DND-41 (cell line): ENCODE results near the gene OXA1L.

Experiments
- ATAC-seq: fragments of 200-7000 bp; cut with Tn5 transposase; 3 replicates; pipeline ENCODE4 v1.9.1; 2021; ENCODE audit warnings: low read depth; ENCODE audit not compliant: insufficient read depth
- DNase-seq: peaks from one replicate; pipeline ENCODE4 v3.0.0-alpha.2; 2020
- H2AFZ ChIP-seq: 2 replicates; pipeline ENCODE4 v1.6.0; 2012; ENCODE audit warnings: low read depth, low read length
- H3K27ac ChIP-seq: 2 replicates; pipeline ENCODE4 v1.5.1; 2012; ENCODE audit warnings: low read length, inconsistent platforms
- H3K27me3 ChIP-seq: fragments of 200-600 bp; sonication (generic); 2 replicates; pipeline ENCODE4 v1.6.0; 2012; ENCODE audit warnings: low read length, mild to moderate bottlenecking, inconsistent platforms; ENCODE audit not compliant: insufficient read depth, poor library complexity
- H3K36me3 ChIP-seq: 2 replicates; pipeline ENCODE4 v1.5.1; 2012; ENCODE audit warnings: low read length, inconsistent platforms; ENCODE audit not compliant: insufficient read depth
- H3K4me1 ChIP-seq: 2 replicates; pipeline ENCODE4 v1.5.1; 2012; ENCODE audit warnings: mild to moderate bottlenecking, low read length; ENCODE audit not compliant: insufficient read depth
- H3K4me2 ChIP-seq: 2 replicates; pipeline ENCODE4 v1.6.0; 2012; ENCODE audit warnings: mild to moderate bottlenecking, moderate library complexity, low read length, inconsistent platforms; ENCODE audit not compliant: insufficient read depth
- H3K4me3 ChIP-seq, 2 experiments: fragments of 200-600 bp in 1 of 2; shearing (Covaris generic) in 1 of 2; 2 replicates each; pipeline ENCODE4 v1.5.1; 2012 to 2016; ENCODE audit warnings: inconsistent platforms in 2 of 2, low read length in 2 of 2, mild to moderate bottlenecking in 2 of 2, low read depth in 1 of 2, moderate library complexity in 1 of 2
- H3K79me2 ChIP-seq: 2 replicates; pipeline ENCODE4 v1.6.0; 2012; ENCODE audit warnings: low read length, inconsistent platforms; ENCODE audit not compliant: insufficient read depth
- H3K9ac ChIP-seq: 2 replicates; pipeline ENCODE4 v1.6.0; 2012; ENCODE audit warnings: low read depth, mild to moderate bottlenecking, inconsistent platforms, low read length, moderate library complexity
- H3K9me3 ChIP-seq: 2 replicates; pipeline ENCODE4 v1.5.1; 2012; ENCODE audit warnings: low read length, moderate library complexity, mild to moderate bottlenecking, inconsistent platforms; ENCODE audit not compliant: insufficient read depth, severe bottlenecking
- H4K20me1 ChIP-seq: 2 replicates; pipeline ENCODE4 v1.6.0; 2012; ENCODE audit warnings: low read length; ENCODE audit not compliant: insufficient read depth
- CTCF ChIP-seq: IDR thresholded peaks from 2 replicates; pipeline ENCODE4 v1.5.1; 2012; ENCODE audit warnings: borderline replicate concordance, low read length, moderate library complexity, mild to moderate bottlenecking; ENCODE audit not compliant: poor library complexity, severe bottlenecking; ENCODE audit errors: extremely low read depth
- EZH2 ChIP-seq: IDR thresholded peaks from 3 replicates; pipeline ENCODE4 v1.6.1; 2012; ENCODE audit warnings: borderline replicate concordance, low read depth, mild to moderate bottlenecking, moderate library complexity, low read length, inconsistent platforms; ENCODE audit not compliant: severe bottlenecking

Gene OXA1L

DNA sequence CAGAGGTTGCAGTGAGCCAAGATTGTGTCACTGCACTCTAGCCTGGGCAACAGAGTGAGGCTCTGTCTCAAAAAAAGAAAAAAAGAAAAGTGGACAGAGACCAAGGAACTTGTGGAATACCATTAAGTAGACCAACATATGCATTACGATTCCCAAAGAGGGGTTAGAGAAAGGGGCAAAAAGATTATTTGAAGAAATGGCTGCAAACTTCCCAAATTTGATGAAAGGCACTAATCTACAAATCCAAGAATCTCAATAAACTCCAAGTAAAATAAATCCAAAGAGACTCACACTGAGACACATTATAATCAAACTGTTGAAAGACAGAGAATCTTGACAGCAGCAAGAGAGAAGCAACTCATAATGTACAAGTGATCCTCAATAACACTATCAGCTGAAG lies 4.8 kb upstream of the OXA1L start:
- H3K4me2 ChIP-seq: no peak overlapping the region
- H3K36me3 ChIP-seq: peaks cover 2% of the 10 kb centered on the region; the same call in 1 of the 2 replicates
- peaks cover 11% of the 10 kb centered on the region for H3K4me1 ChIP-seq
- DNase-seq (no peak), ATAC-seq (no peak)
- TF ChIP-seq EZH2: no peak
- no peak for TF ChIP-seq CTCF
- no peaks in the 10 kb centered on the region for H3K9me3 ChIP-seq
- H3K27ac ChIP-seq: no peak overlapping the region
- no peak overlapping the region for H3K4me3 ChIP-seq
- H3K79me2 ChIP-seq: peaks cover 8% of the 10 kb centered on the region
- no peak overlapping the region for H2AFZ ChIP-seq
- H4K20me1 ChIP-seq: no peaks in the 10 kb centered on the region
- no peaks in the 10 kb centered on the region for H3K27me3 ChIP-seq
- H3K9ac ChIP-seq: no peak overlapping the region

DNA sequence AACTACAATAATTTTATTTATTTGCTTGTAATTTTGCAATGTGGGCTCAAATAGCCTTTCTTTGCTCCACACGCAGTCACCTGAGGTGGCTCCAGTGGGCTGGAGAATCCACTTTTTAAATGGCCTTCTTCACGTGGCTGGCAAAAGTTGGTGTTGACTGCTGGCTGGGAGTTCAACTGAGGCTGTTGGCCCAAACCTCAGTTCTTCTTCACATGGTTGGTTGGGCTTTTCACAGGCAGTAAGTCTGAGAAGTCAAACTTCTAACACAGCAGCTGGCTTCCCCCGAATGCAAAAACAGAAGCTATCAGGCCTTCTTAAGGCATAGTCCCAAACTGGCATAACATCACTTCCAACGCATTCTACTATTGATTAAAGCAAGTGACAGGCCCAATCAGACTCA lies 2.1 kb upstream of the OXA1L start:
- Histone ChIP-seq H3K9ac (no peak overlapping the region), H4K20me1 (peaks cover 3% of the 10 kb centered on the region; the same call in 1 of the 2 replicates), H3K4me1 (peaks cover 26% of the 10 kb centered on the region), H3K27me3 (no peaks in the 10 kb centered on the region), H3K4me2 (no peak overlapping the region), H3K79me2 (peaks cover 27% of the 10 kb centered on the region), H2AFZ (no peak overlapping the region), H3K9me3 (no peaks in the 10 kb centered on the region), H3K27ac (no peak overlapping the region), H3K4me3 (no peak overlapping the region), H3K36me3 (peaks cover 20% of the 10 kb centered on the region)
- ATAC-seq (no peak), DNase-seq (peak; percentile 16)
- TF ChIP-seq EZH2: no peak
- no peak for TF ChIP-seq CTCF

- Histone ChIP-seq H2AFZ (peak overlapping the region; percentile 80), H3K9ac (peak overlapping the region; percentile 67), H3K27me3 (no peaks in the 10 kb centered on the region), H3K9me3 (no peaks in the 10 kb centered on the region), H3K36me3 (peaks cover 47% of the 10 kb centered on the region), H3K79me2 (peaks cover 27% of the 10 kb centered on the region), H3K4me1 (peaks cover 26% of the 10 kb centered on the region), H3K27ac (peak overlapping the region; percentile 93), H3K4me2 (peak overlapping the region; percentile 98), H4K20me1 (peaks cover 3% of the 10 kb centered on the region; the same call in 1 of the 2 replicates), H3K4me3 (peak overlapping the region; percentile 35 to 71)
- DNase-seq (no peak), ATAC-seq (no peak)
- TF ChIP-seq EZH2 (no peak), CTCF (no peak)
Observed at GRCh38 chr14:22767323-22767589, 768 bp downstream of the OXA1L start.

GRCh38 chr14:22768947-22769346 lies 2.5 kb downstream of the OXA1L start:
- Histone ChIP-seq H2AFZ (no peak overlapping the region), H3K4me2 (no peak overlapping the region)

More at GRCh38 chr14:22768947-22769346, 2.5 kb downstream of the OXA1L start:
- Histone ChIP-seq H4K20me1 (peaks cover 3% of the 10 kb centered on the region; the same call in 1 of the 2 replicates), H3K4me3 (no peak overlapping the region), H3K9me3 (no peaks in the 10 kb centered on the region), H3K27me3 (no peaks in the 10 kb centered on the region), H3K79me2 (peaks cover 27% of the 10 kb centered on the region), H3K27ac (no peak overlapping the region), H3K4me1 (peaks cover 26% of the 10 kb centered on the region), H3K36me3 (peaks cover 63% of the 10 kb centered on the region), H3K9ac (no peak overlapping the region)
- ATAC-seq (no peak), DNase-seq (no peak)
- no peak for TF ChIP-seq EZH2
- TF ChIP-seq CTCF: no peak
